IPS-18c (cell line): ENCODE measurements around the gene SLC25A40.
"Not testable (repeated sequence)": the region's sequence is repeated elsewhere in the genome, so short reads cannot be mapped to it uniquely, and the experiment has no call there.

Source experiments
- H3K4me3 ChIP-seq: 2 replicates; pipeline ENCODE4 v1.7.0; 2013; ENCODE audit warnings: low read depth, mild to moderate bottlenecking, low read length, moderate library complexity; ENCODE audit not compliant: insufficient read depth
- H3K9me3 ChIP-seq: one replicate; pipeline ENCODE4 v1.6.1; 2013; ENCODE audit warnings: mild to moderate bottlenecking, low read length, moderate library complexity; ENCODE audit not compliant: control insufficient read depth, insufficient read depth

The SLC25A40 gene

GRCh38 chr7:87875151-87876039, 765 bp downstream of the SLC25A40 start:
- peak overlapping the region; percentile 90 for H3K4me3 ChIP-seq
- no peaks in the 10 kb centered on the region for H3K9me3 ChIP-seq

GRCh38 chr7:87874066-87874465, 2.1 kb downstream of the SLC25A40 start:
- no peak overlapping the region for H3K4me3 ChIP-seq
- H3K9me3 ChIP-seq, result no peaks in the 10 kb centered on the region

GRCh38 chr7:87873328-87873727, 2.8 kb downstream of the SLC25A40 start:
- H3K4me3 ChIP-seq, H3K9me3 ChIP-seq: not testable (repeated sequence)

- Histone ChIP-seq H3K9me3 (no peaks in the 10 kb centered on the region), H3K4me3 (no peak overlapping the region)
Observed at GRCh38 chr7:87872346-87872745, 3.8 kb downstream of the SLC25A40 start.

- no peak overlapping the region for H3K4me3 ChIP-seq
Observed at GRCh38 chr7:87870471-87870870, 5.7 kb downstream of the SLC25A40 start.

GRCh38 chr7:87866533-87866932, 9.6 kb downstream of the SLC25A40 start:
- H3K4me3 ChIP-seq, result not testable (repeated sequence)

More at GRCh38 chr7:87870471-87870870, 5.7 kb downstream of the SLC25A40 start:
- peaks cover 5% of the 10 kb centered on the region for H3K9me3 ChIP-seq

GRCh38 chr7:87866089-87866488, 10.1 kb downstream of the SLC25A40 start:
- Histone ChIP-seq H3K4me3 (no peak overlapping the region), H3K9me3 (peaks cover 5% of the 10 kb centered on the region)

More at GRCh38 chr7:87866533-87866932, 9.6 kb downstream of the SLC25A40 start:
- not testable (repeated sequence) for H3K9me3 ChIP-seq

- Histone ChIP-seq H3K4me3 (no peak overlapping the region), H3K9me3 (no peaks in the 10 kb centered on the region)
Observed at GRCh38 chr7:87858417-87859100, 17.6 kb downstream of the SLC25A40 start.

- no peak overlapping the region for H3K4me3 ChIP-seq
- H3K9me3 ChIP-seq, result no peaks in the 10 kb centered on the region
Observed at GRCh38 chr7:87853237-87853864, 22.8 kb downstream of the SLC25A40 start.

- Histone ChIP-seq H3K9me3 (no peaks in the 10 kb centered on the region), H3K4me3 (no peak overlapping the region)
Observed at GRCh38 chr7:87852306-87852705, 23.9 kb downstream of the SLC25A40 start.

- Histone ChIP-seq H3K9me3 (no peaks in the 10 kb centered on the region), H3K4me3 (no peak overlapping the region)
Observed at GRCh38 chr7:87850836-87851593, 25.1 kb downstream of the SLC25A40 start.

- Histone ChIP-seq H3K4me3 (no peak overlapping the region), H3K9me3 (no peaks in the 10 kb centered on the region)
Observed at GRCh38 chr7:87837597-87837996, 38.6 kb downstream of the SLC25A40 start.

GRCh38 chr7:87833130-87833529, 43.0 kb downstream of the SLC25A40 start:
- no peaks in the 10 kb centered on the region for H3K9me3 ChIP-seq
- H3K4me3 ChIP-seq, result no peak overlapping the region

- no peaks in the 10 kb centered on the region for H3K9me3 ChIP-seq
- H3K4me3 ChIP-seq, result no peak overlapping the region
Observed at GRCh38 chr7:87831097-87831496, 45.1 kb downstream of the SLC25A40 start.

- H3K4me3 ChIP-seq, H3K9me3 ChIP-seq: not testable (repeated sequence)
Observed at GRCh38 chr7:87828383-87828782, 47.8 kb downstream of the SLC25A40 start.

- not testable (repeated sequence) for H3K4me3 ChIP-seq, H3K9me3 ChIP-seq
Observed at GRCh38 chr7:87825369-87825768, 50.8 kb downstream of the SLC25A40 start.

GRCh38 chr7:87822056-87822455, 54.1 kb downstream of the SLC25A40 start:
- not testable (repeated sequence) for H3K4me3 ChIP-seq, H3K9me3 ChIP-seq
